K562 (cell line): Measurements from ENCODE around the gene XIRP1. TPM values are rescaled to one million over a fixed set of nuclear protein-coding genes. Genes with fewer than 3 reads are reported as not detected.
A peak's percentile ranks its signal among the peaks of the same experiment; 100 is the strongest.

ENCODE experiments used
- E2F8 ChIP-seq: fragments of 450-650 bp; IDR thresholded peaks from 2 replicates; pipeline ENCODE4 v1.7.1; 2018; ENCODE audit warnings: mild to moderate bottlenecking, low read depth; ENCODE audit not compliant: partially characterized antibody
- ESRRB ChIP-seq: fragments of 250-450 bp; sonication (Bioruptor Pico); IDR thresholded peaks from 2 replicates; pipeline ENCODE4 v1.5.0; 2020; ENCODE audit warnings: mild to moderate bottlenecking, moderate library complexity, borderline replicate concordance
- FOS ChIP-seq: IDR thresholded peaks from 3 replicates; pipeline ENCODE4 v1.6.1; 2011; ENCODE audit not compliant: insufficient read length; ENCODE audit errors: extremely low read depth
- FOXK1 ChIP-seq: sonication (generic); formaldehyde crosslinking; IDR thresholded peaks from 2 replicates; pipeline ENCODE4 v1.8.0; 2022; ENCODE audit warnings: missing genetic modification reagents, mild to moderate bottlenecking, borderline replicate concordance
- MCM2 ChIP-seq: fragments of 450-650 bp; IDR thresholded peaks from 2 replicates; pipeline ENCODE4 v1.6.1; 2017; ENCODE audit warnings: low read depth, mild to moderate bottlenecking
- MTA3 ChIP-seq: fragments of 450-650 bp; formaldehyde crosslinking; IDR thresholded peaks from 2 replicates; pipeline ENCODE4 v1.6.1; 2017; ENCODE audit warnings: mild to moderate bottlenecking, borderline replicate concordance
- NR4A1 ChIP-seq, 2 experiments: fragments of 250-450 bp in 1 of 2; fragments of 450-650 bp in 1 of 2; sonication (Bioruptor Pico) in 1 of 2; IDR thresholded peaks; 2 replicates each; pipeline versions ENCODE4 v1.4.0 to v1.6.1; 2016 to 2020; ENCODE audit warnings: mild to moderate bottlenecking in 2 of 2, missing compliant biosample characterization in 1 of 2, missing genetic modification characterization in 1 of 2, moderate library complexity in 1 of 2
- PHF8 ChIP-seq: fragments of 200-600 bp; sonication (generic); IDR thresholded peaks from 2 replicates; pipeline ENCODE4 v1.6.1; 2012; ENCODE audit warnings: mixed run types, mild to moderate bottlenecking, inconsistent platforms, low read length, moderate library complexity, borderline replicate concordance
- PPARD ChIP-seq: fragments of 250-450 bp; sonication (Bioruptor Pico); IDR thresholded peaks from 2 replicates; pipeline ENCODE4 v1.8.0; 2022; ENCODE audit warnings: inconsistent platforms, mild to moderate bottlenecking, moderate library complexity
- RUNX1 ChIP-seq: sonication (generic); IDR thresholded peaks from 2 replicates; pipeline ENCODE4 v1.6.1; 2016; ENCODE audit warnings: antibody characterized with exemption, low read depth
- SMARCC2 ChIP-seq: fragments of 450-650 bp; IDR thresholded peaks from 2 replicates; pipeline ENCODE4 v1.6.1; 2017; ENCODE audit warnings: antibody characterized with exemption, moderate library complexity, mild to moderate bottlenecking, low read depth
- SOX6 ChIP-seq: fragments of 450-650 bp; IDR thresholded peaks from 2 replicates; pipeline ENCODE4 v1.6.1; 2014; ENCODE audit warnings: mild to moderate bottlenecking
- SP1 ChIP-seq: sonication (generic); formaldehyde crosslinking; IDR thresholded peaks from 2 replicates; pipeline ENCODE4 v1.8.1; 2022; ENCODE audit warnings: mild to moderate bottlenecking, missing genetic modification reagents
- SRSF1 ChIP-seq: fragments of 200-400 bp; formaldehyde crosslinking; IDR thresholded peaks from 2 replicates; pipeline ENCODE4 v1.6.1; 2017; ENCODE audit warnings: mild to moderate bottlenecking, low read depth, low read length, moderate library complexity
- SRSF3 ChIP-seq: fragments of 200-400 bp; formaldehyde crosslinking; IDR thresholded peaks from 2 replicates; pipeline ENCODE4 v1.6.1; 2016; ENCODE audit warnings: mild to moderate bottlenecking, low read length, moderate library complexity; ENCODE audit not compliant: insufficient read depth
- STAT6 ChIP-seq: sonication (generic); formaldehyde crosslinking; IDR thresholded peaks from 2 replicates; pipeline ENCODE4 v1.8.1; 2023; ENCODE audit warnings: mild to moderate bottlenecking, missing genetic modification reagents
- TBL1XR1 ChIP-seq, 2 experiments: IDR thresholded peaks; 2 replicates each; pipeline ENCODE4 v1.6.1; 2012; ENCODE audit warnings: improper control_type of control experiment in 2 of 2, low read length in 2 of 2, mild to moderate bottlenecking in 1 of 2
- polyA plus RNA-seq, 8 experiments: library from polyadenylated mRNA; depleted of rRNA in 4 of 8; stranded (reverse) in 5 of 8; unstranded in 3 of 8; fragments of >200 nt; fragmentation: Nextera tagmentation in 2 of 8; fragmentation: Illumina TruSeq in 1 of 8; extraction: Ambion mirVana in 2 of 8; extraction: Trizol in 1 of 8; gene quantifications; 2 replicates each; pipeline versions ENCODE4 v1.2.1 to v1.2.3, GENCODE V29; 2011 to 2014; ENCODE audit warnings: inconsistent platforms in 1 of 8, missing spikeins in 1 of 8
- total RNA-seq, 7 experiments: library from RNA; depleted of rRNA in 6 of 7; stranded (reverse); fragments of >200 nt in 6 of 7; fragmentation: Illumina TruSeq in 2 of 7; extraction: Trizol in 2 of 7; gene quantifications; 2 replicates each; pipeline versions ENCODE4 v1.2.1 to v1.2.3, GENCODE V29; 2011 to 2021; ENCODE audit warnings: low replicate concordance in 1 of 7

XIRP1 gene
- total and polyA plus RNA-seq, 9 of the 15 experiments (the other 6 are each of a cell fraction or from before 2014, with no cell fraction given): 0.03 to 0.27 (median 0.08) TPM; not detected in 3

- TF ChIP-seq SMARCC2: peak; percentile 48; the same call in 1 of the 2 replicates
- TF ChIP-seq ESRRB (CRISPR knock-in tag): no peak
- no peak for TF ChIP-seq MCM2
- peak in 1 of 2 experiments; percentile 38; a peak in 1 of 4 replicates for TF ChIP-seq TBL1XR1 (IDR thresholded peaks at IDR 0.05; ENCODE audit: low read length in 2 of 2)
- TF ChIP-seq PHF8: no peak
- no peak for TF ChIP-seq RUNX1
- TF ChIP-seq E2F8: no peak
- no peak for TF ChIP-seq SRSF1
- TF ChIP-seq FOS: peak; percentile 32
- TF ChIP-seq SP1 (CRISPR knock-in tag): no peak
- no peak for TF ChIP-seq PPARD (CRISPR knock-in tag)
- peak; percentile 39; the same call in 1 of the 2 replicates for TF ChIP-seq MTA3
- no peak for TF ChIP-seq FOXK1 (CRISPR knock-in tag)
- no peak for TF ChIP-seq NR4A1 (CRISPR knock-in tag; IDR thresholded peaks at IDR 0.05)
- no peak for TF ChIP-seq NR4A1 (tag; IDR thresholded peaks at IDR 0.05)
- 0 out of 2 replicates have a peak, but pooled peaks have one; percentile 58 for TF ChIP-seq SOX6
- TF ChIP-seq SRSF3: no peak
- TF ChIP-seq STAT6 (CRISPR knock-in tag): 0 out of 2 replicates have a peak, but pooled peaks have one; percentile 33
These were observed 41.4 kb downstream of the XIRP1 start (continued) for GRCh38 chr3:39150803-39151631.
